ENCODE measurements around the gene NRTN. TPM values are rescaled to one million over a fixed set of nuclear protein-coding genes. Genes with fewer than 3 reads are reported as not detected.
A peak's percentile ranks its signal among the peaks of the same experiment; 100 is the strongest.

NRTN gene
- total RNA-seq, result 1 to 10 TPM in 2 of 3 donors, under 1 TPM in 1; 0.48 to 1.8 (median 1.6) TPM

GRCh38 chr19:5804516-5805461 lies at the start of gene NRTN:
NRTN (plus strand) TSS chr19:5805067; CDS start chr19:5824166, 19,099 bp downstream.
- Histone ChIP-seq H3K4me3 (peak within 1 kb of the TSS; percentile 11 to 65 (median 54)), H3K36me3 (no peaks in the 10 kb centered on the region), H3K27ac (peak within 1 kb of the TSS; percentile 52 to 62), H3K9me3 (no peaks in the 10 kb centered on the region), H3K27me3 (peaks cover 4 to 9% of the 10 kb centered on the region in 2 donors), H3K4me1 (no peaks in the 10 kb centered on the region)
- intact Hi-C loops (cut with DNase I; ENCODE audit: low total_unique reads), result loop anchor here (10.0 kb wide), 1 partner anchor 100 kb away; the partner anchor contains the start of genes NDUFA11 and VMAC
- TF ChIP-seq POLR2AphosphoS5 (IDR thresholded peaks at IDR 0.05), result no peak
- no peak for TF ChIP-seq CTCF (IDR thresholded peaks at IDR 0.05)
- no peak for TF ChIP-seq POLR2A (IDR thresholded peaks at IDR 0.05)
- DNase-seq (ENCODE audit: low spot score in 2 of 2), result no peak

- Histone ChIP-seq H3K27ac (no peak overlapping the region), H3K9me3 (no peaks in the 10 kb centered on the region), H3K27me3 (no peaks in the 10 kb centered on the region), H3K4me1 (no peaks in the 10 kb centered on the region), H3K4me3 (no peak overlapping the region), H3K36me3 (no peaks in the 10 kb centered on the region)
- no peak for DNase-seq (ENCODE audit: low spot score in 2 of 2)
- intact Hi-C loops (cut with DNase I; ENCODE audit: low total_unique reads), result no loop called here
- TF ChIP-seq POLR2AphosphoS5 (IDR thresholded peaks at IDR 0.05) (no peak), POLR2A (IDR thresholded peaks at IDR 0.05) (no peak), CTCF (IDR thresholded peaks at IDR 0.05) (no peak)
These were observed 42.2 kb upstream of the NRTN start for GRCh38 chr19:5762608-5763217.

- Histone ChIP-seq H3K27ac (no peak overlapping the region), H3K4me3 (no peak overlapping the region), H3K4me1 (no peaks in the 10 kb centered on the region), H3K27me3 (no peaks in the 10 kb centered on the region), H3K36me3 (no peaks in the 10 kb centered on the region), H3K9me3 (no peaks in the 10 kb centered on the region)
- intact Hi-C loops (cut with DNase I; ENCODE audit: low total_unique reads), result no loop called here
- no peak for TF ChIP-seq POLR2A (IDR thresholded peaks at IDR 0.05)
- no peak for TF ChIP-seq CTCF (IDR thresholded peaks at IDR 0.05)
- no peak for TF ChIP-seq POLR2AphosphoS5 (IDR thresholded peaks at IDR 0.05)
- no peak for DNase-seq (ENCODE audit: low spot score in 2 of 2)
These were observed 39.6 kb upstream of the NRTN start for GRCh38 chr19:5765220-5765619.

- intact Hi-C loops (cut with DNase I; ENCODE audit: low total_unique reads), result no loop called here
- no peak for DNase-seq (ENCODE audit: low spot score in 2 of 2)
These were observed 36.9 kb upstream of the NRTN start for GRCh38 chr19:5767949-5768348.

More at GRCh38 chr19:5767949-5768348, 36.9 kb upstream of the NRTN start:
- Histone ChIP-seq H3K9me3 (no peaks in the 10 kb centered on the region), H3K36me3 (no peaks in the 10 kb centered on the region), H3K27me3 (no peaks in the 10 kb centered on the region), H3K4me1 (no peaks in the 10 kb centered on the region), H3K27ac (no peak overlapping the region), H3K4me3 (no peak overlapping the region)
- TF ChIP-seq CTCF (IDR thresholded peaks at IDR 0.05) (no peak), POLR2AphosphoS5 (IDR thresholded peaks at IDR 0.05) (no peak), POLR2A (IDR thresholded peaks at IDR 0.05) (no peak)

Data from breast epithelium (tissue), 4 donors.